Sigmoid colon (tissue), 4 donors: ENCODE results near the gene SLC30A10.
"Not testable (repeated sequence)": the region's sequence is repeated elsewhere in the genome, so short reads cannot be mapped to it uniquely, and the experiment has no call there.

Experiments used
- CTCF ChIP-seq, 4 experiments: fragments of 450-650 bp in 3 of 4; fragments of 200-600 bp in 1 of 4; IDR thresholded peaks; one replicate each; pipeline ENCODE4 v1.5.1; 2016 to 2019; ENCODE audit warnings: antibody characterized with exemption in 4 of 4, mild to moderate bottlenecking in 3 of 4, moderate library complexity in 2 of 4
- POLR2A ChIP-seq, 2 donors: fragments of 450-650 bp; IDR thresholded peaks; one replicate each; pipeline ENCODE4 v1.6.1; 2016; ENCODE audit warnings: antibody characterized with exemption in 2 of 2, mild to moderate bottlenecking in 2 of 2, moderate library complexity in 2 of 2
- POLR2AphosphoS5 ChIP-seq, 4 donors: sonication (generic); formaldehyde crosslinking; IDR thresholded peaks; one replicate each; pipeline ENCODE4 v1.6.1; 2017; ENCODE audit warnings: antibody characterized with exemption in 4 of 4

DNA sequence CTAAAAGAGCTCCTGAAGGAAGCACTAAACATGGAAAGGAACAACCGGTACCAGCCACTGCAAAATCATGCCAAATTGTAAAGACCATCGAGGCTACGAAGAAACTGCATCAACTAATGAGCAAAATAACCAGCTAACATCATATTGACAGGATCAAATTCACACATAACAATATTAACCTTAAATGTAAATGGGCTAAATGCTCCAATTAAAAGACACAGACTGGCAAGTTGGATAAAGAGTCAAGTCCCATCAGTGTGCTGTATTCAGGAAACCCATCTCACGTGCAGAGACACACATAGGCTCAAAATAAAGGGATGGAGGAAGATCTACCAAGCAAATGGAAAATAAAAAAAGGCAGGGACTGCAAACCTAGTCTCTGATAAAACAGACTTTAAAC lies 39.7 kb downstream of the SLC30A10 start:
- not testable (repeated sequence) for TF ChIP-seq POLR2A, CTCF, POLR2AphosphoS5 (IDR thresholded peaks at IDR 0.05)
